ENCODE results near the gene PRKAA2.

Gene PRKAA2

GRCh38 chr1:56688522-56689026, 43.5 kb downstream of the PRKAA2 start:
- no peak overlapping the region for H3K4me3 ChIP-seq (ENCODE audit: low read depth, low read length)
- H3K36me3 ChIP-seq (ENCODE audit: control insufficient read depth in 2 of 2, insufficient read depth in 1 of 2, low read length in 2 of 2) = peaks cover 3 to 4% of the 10 kb centered on the region in 2 experiments; a peak in 1 of 3 replicates
- peaks cover 7% of the 10 kb centered on the region; the same call in 1 of the 2 replicates for H3K4me1 ChIP-seq (ENCODE audit: control insufficient read depth, insufficient read depth, low read length)
- ChIA-PET POLR2A (interaction anchor here (1.0 kb wide), 1 partner anchor 11 kb away, joined by 3 read pairs; no protein-coding TSS in a partner anchor), CTCF (interaction anchor here (0.7 to 1.8 kb wide), 2 partner anchors 15 to 20 kb away, joined by 3 to 7 read pairs; no protein-coding TSS in a partner anchor)
- no peaks in the 10 kb centered on the region for H3K9me3 ChIP-seq (ENCODE audit: control insufficient read depth, insufficient read depth, low read depth, low read length)
- H3K27ac ChIP-seq (ENCODE audit: extremely low read depth, low read depth, low read length) = 0 out of 2 replicates have a peak overlapping the region, but pooled peaks have one; percentile 6
- TF ChIP-seq ZBTB1 (tag by site-specific recombination; IDR thresholded peaks at IDR 0.05) = no peak
- no peak for TF ChIP-seq ZNF677 (tag by site-specific recombination; IDR thresholded peaks at IDR 0.05)
- TF ChIP-seq, protein P1, sequence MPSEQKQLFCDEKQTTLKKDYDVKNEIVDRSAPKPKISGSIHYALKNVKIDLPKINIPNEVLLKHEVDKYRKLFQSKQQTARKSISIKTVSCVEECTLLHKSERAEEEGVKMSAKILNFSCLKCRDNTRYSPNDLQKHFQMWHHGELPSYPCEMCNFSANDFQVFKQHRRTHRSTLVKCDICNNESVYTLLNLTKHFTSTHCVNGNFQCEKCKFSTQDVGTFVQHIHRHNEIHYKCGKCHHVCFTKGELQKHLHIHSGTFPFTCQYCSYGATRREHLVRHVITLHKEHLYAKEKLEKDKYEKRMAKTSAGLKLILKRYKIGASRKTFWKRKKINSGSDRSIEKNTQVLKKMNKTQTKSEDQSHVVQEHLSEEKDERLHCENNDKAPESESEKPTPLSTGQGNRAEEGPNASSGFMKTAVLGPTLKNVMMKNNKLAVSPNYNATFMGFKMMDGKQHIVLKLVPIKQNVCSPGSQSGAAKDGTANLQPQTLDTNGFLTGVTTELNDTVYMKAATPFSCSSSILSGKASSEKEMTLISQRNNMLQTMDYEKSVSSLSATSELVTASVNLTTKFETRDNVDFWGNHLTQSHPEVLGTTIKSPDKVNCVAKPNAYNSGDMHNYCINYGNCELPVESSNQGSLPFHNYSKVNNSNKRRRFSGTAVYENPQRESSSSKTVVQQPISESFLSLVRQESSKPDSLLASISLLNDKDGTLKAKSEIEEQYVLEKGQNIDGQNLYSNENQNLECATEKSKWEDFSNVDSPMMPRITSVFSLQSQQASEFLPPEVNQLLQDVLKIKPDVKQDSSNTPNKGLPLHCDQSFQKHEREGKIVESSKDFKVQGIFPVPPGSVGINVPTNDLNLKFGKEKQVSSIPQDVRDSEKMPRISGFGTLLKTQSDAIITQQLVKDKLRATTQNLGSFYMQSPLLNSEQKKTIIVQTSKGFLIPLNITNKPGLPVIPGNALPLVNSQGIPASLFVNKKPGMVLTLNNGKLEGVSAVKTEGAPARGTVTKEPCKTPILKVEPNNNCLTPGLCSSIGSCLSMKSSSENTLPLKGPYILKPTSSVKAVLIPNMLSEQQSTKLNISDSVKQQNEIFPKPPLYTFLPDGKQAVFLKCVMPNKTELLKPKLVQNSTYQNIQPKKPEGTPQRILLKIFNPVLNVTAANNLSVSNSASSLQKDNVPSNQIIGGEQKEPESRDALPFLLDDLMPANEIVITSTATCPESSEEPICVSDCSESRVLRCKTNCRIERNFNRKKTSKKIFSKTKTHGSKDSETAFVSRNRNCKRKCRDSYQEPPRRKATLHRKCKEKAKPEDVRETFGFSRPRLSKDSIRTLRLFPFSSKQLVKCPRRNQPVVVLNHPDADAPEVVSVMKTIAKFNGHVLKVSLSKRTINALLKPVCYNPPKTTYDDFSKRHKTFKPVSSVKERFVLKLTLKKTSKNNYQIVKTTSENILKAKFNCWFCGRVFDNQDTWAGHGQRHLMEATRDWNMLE (tag by site-specific recombination; conservative IDR thresholded peaks at IDR 0.05; ENCODE audit: low read depth) = 0 out of 2 replicates have a peak, but pooled peaks have one; percentile 21
- no peak for TF ChIP-seq MEIS1 (CRISPR knock-in tag; IDR thresholded peaks at IDR 0.05; ENCODE audit: borderline replicate concordance)
- TF ChIP-seq ZNF248 (tag by site-specific recombination; IDR thresholded peaks at IDR 0.05) = no peak
- TF ChIP-seq PRDM1 (tag by site-specific recombination; IDR thresholded peaks at IDR 0.05) = peak; percentile 88
- TF ChIP-seq ZSCAN16 (tag by site-specific recombination; IDR thresholded peaks at IDR 0.05) = no peak
- TF ChIP-seq ZBTB17 (tag by site-specific recombination; IDR thresholded peaks at IDR 0.05) = peak; percentile 44; the same call in 1 of the 2 replicates
- no peak for TF ChIP-seq KLF16 (tag by site-specific recombination; IDR thresholded peaks at IDR 0.05)
- TF ChIP-seq, protein P2, sequence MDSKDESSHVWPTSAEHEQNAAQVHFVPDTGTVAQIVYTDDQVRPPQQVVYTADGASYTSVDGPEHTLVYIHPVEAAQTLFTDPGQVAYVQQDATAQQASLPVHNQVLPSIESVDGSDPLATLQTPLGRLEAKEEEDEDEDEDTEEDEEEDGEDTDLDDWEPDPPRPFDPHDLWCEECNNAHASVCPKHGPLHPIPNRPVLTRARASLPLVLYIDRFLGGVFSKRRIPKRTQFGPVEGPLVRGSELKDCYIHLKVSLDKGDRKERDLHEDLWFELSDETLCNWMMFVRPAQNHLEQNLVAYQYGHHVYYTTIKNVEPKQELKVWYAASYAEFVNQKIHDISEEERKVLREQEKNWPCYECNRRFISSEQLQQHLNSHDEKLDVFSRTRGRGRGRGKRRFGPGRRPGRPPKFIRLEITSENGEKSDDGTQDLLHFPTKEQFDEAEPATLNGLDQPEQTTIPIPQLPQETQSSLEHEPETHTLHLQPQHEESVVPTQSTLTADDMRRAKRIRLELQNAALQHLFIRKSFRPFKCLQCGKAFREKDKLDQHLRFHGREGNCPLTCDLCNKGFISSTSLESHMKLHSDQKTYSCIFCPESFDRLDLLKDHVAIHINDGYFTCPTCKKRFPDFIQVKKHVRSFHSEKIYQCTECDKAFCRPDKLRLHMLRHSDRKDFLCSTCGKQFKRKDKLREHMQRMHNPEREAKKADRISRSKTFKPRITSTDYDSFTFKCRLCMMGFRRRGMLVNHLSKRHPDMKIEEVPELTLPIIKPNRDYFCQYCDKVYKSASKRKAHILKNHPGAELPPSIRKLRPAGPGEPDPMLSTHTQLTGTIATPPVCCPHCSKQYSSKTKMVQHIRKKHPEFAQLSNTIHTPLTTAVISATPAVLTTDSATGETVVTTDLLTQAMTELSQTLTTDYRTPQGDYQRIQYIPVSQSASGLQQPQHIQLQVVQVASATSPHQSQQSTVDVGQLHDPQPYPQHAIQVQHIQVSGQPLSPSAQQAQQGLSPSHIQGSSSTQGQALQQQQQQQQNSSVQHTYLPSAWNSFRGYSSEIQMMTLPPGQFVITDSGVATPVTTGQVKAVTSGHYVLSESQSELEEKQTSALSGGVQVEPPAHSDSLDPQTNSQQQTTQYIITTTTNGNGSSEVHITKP (tag by site-specific recombination; IDR thresholded peaks at IDR 0.05) = peak; percentile 83
- no peak for TF ChIP-seq BCL11A (tag by site-specific recombination; IDR thresholded peaks at IDR 0.05; ENCODE audit: low read depth)
- TF ChIP-seq, protein P3, sequence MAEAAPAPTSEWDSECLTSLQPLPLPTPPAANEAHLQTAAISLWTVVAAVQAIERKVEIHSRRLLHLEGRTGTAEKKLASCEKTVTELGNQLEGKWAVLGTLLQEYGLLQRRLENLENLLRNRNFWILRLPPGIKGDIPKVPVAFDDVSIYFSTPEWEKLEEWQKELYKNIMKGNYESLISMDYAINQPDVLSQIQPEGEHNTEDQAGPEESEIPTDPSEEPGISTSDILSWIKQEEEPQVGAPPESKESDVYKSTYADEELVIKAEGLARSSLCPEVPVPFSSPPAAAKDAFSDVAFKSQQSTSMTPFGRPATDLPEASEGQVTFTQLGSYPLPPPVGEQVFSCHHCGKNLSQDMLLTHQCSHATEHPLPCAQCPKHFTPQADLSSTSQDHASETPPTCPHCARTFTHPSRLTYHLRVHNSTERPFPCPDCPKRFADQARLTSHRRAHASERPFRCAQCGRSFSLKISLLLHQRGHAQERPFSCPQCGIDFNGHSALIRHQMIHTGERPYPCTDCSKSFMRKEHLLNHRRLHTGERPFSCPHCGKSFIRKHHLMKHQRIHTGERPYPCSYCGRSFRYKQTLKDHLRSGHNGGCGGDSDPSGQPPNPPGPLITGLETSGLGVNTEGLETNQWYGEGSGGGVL (tag by site-specific recombination; IDR thresholded peaks at IDR 0.05) = no peak
- TF ChIP-seq ZNF521 (tag by site-specific recombination; IDR thresholded peaks at IDR 0.05) = no peak
- no peak for TF ChIP-seq ZNF426 (tag by site-specific recombination; IDR thresholded peaks at IDR 0.05)
- peak; percentile 86 for TF ChIP-seq HIC1 (tag by site-specific recombination; IDR thresholded peaks at IDR 0.05)
- no peak for TF ChIP-seq ZNF391 (tag by site-specific recombination; IDR thresholded peaks at IDR 0.05; ENCODE audit: borderline replicate concordance, low read depth)
- TF ChIP-seq ZNF600 (tag by site-specific recombination; IDR thresholded peaks at IDR 0.05) = peak; percentile 55
- TF ChIP-seq ZNF530 (tag by site-specific recombination; IDR thresholded peaks at IDR 0.05; ENCODE audit: low read depth) = no peak
- no peak for TF ChIP-seq ZNF645 (tag by site-specific recombination; IDR thresholded peaks at IDR 0.05)
- no peak for TF ChIP-seq ZNF624 (tag by site-specific recombination; IDR thresholded peaks at IDR 0.05)
- no peak for TF ChIP-seq CTCF (tag by site-specific recombination; IDR thresholded peaks at IDR 0.05)
- peak; percentile 69 for TF ChIP-seq ZNF335 (tag by site-specific recombination; conservative IDR thresholded peaks at IDR 0.05)
